ENCODE results near the gene NR2E1.

NR2E1 gene

GRCh38 chr6:108152446-108152845 lies 13.4 kb upstream of the NR2E1 start:
- no peak for FAIRE-seq
- DNase-seq (ENCODE audit: insufficient read length, low spot score): no peak

GRCh38 chr6:108156180-108156937 lies 9.5 kb upstream of the NR2E1 start:
- DNase-seq (ENCODE audit: insufficient read length, low spot score): no peak
- FAIRE-seq: no peak

GRCh38 chr6:108156938-108157233 lies 8.9 kb upstream of the NR2E1 start:
- no peak for FAIRE-seq
- no peak for DNase-seq (ENCODE audit: insufficient read length, low spot score)

- DNase-seq (ENCODE audit: insufficient read length, low spot score) (no peak), FAIRE-seq (no peak)
Observed at GRCh38 chr6:108157234-108157980, 8.4 kb upstream of the NR2E1 start.

- FAIRE-seq: no peak
- no peak for DNase-seq (ENCODE audit: insufficient read length, low spot score)
Observed at GRCh38 chr6:108157981-108158525, 7.8 kb upstream of the NR2E1 start.

GRCh38 chr6:108159981-108160380 lies 5.8 kb upstream of the NR2E1 start:
- FAIRE-seq (no peak), DNase-seq (ENCODE audit: insufficient read length, low spot score) (no peak)

- FAIRE-seq (no peak), DNase-seq (ENCODE audit: insufficient read length, low spot score) (no peak)
Observed at GRCh38 chr6:108161724-108162282, 4.0 kb upstream of the NR2E1 start.

- FAIRE-seq (no peak), DNase-seq (ENCODE audit: insufficient read length, low spot score) (no peak)
Observed at GRCh38 chr6:108163267-108163643, 2.6 kb upstream of the NR2E1 start.

- FAIRE-seq (no peak), DNase-seq (ENCODE audit: insufficient read length, low spot score) (no peak)
Observed at GRCh38 chr6:108163644-108164542, 1.9 kb upstream of the NR2E1 start.

- no peak for FAIRE-seq
- no peak for DNase-seq (ENCODE audit: insufficient read length, low spot score)
Observed at GRCh38 chr6:108164543-108164814, 1.3 kb upstream of the NR2E1 start.

- FAIRE-seq: no peak
Observed at GRCh38 chr6:108164815-108165706, 761 bp upstream of the NR2E1 start.

GRCh38 chr6:108166664-108167448 lies 1.0 kb downstream of the NR2E1 start:
- DNase-seq (ENCODE audit: insufficient read length, low spot score) (no peak), FAIRE-seq (no peak)

More at GRCh38 chr6:108164815-108165706, 761 bp upstream of the NR2E1 start:
- DNase-seq (ENCODE audit: insufficient read length, low spot score): no peak

- FAIRE-seq (no peak), DNase-seq (ENCODE audit: insufficient read length, low spot score) (no peak)
Observed at GRCh38 chr6:108167449-108168089, 1.7 kb downstream of the NR2E1 start.

- no peak for DNase-seq (ENCODE audit: insufficient read length, low spot score)
- no peak for FAIRE-seq
Observed at GRCh38 chr6:108168090-108168463, 2.3 kb downstream of the NR2E1 start.

GRCh38 chr6:108168501-108169463 lies 3.0 kb downstream of the NR2E1 start:
- DNase-seq (ENCODE audit: insufficient read length, low spot score): no peak

GRCh38 chr6:108169464-108170331 lies 3.9 kb downstream of the NR2E1 start:
- no peak for DNase-seq (ENCODE audit: insufficient read length, low spot score)

More at GRCh38 chr6:108168501-108169463, 3.0 kb downstream of the NR2E1 start:
- FAIRE-seq: no peak

More at GRCh38 chr6:108169464-108170331, 3.9 kb downstream of the NR2E1 start:
- FAIRE-seq: no peak

Data from GM19239 (cell line).